NCI-H82 (cell line): ENCODE results near the gene FGF18.
"Not testable (repeated sequence)": the region's sequence is repeated elsewhere in the genome, so short reads cannot be mapped to it uniquely, and the experiment has no call there.

Source experiments
- DNase-seq: peaks from one replicate; lab custom pipeline; 2025; lab: John Stamatoyannopoulos, UW

FGF18 gene

GRCh38 chr5:171497494-171497893 lies 78.0 kb downstream of the FGF18 start:
- not testable (repeated sequence) for DNase-seq

GRCh38 chr5:171498166-171498565 lies 78.7 kb downstream of the FGF18 start:
- no peak for DNase-seq

- DNase-seq: no peak
Observed at GRCh38 chr5:171499611-171500010, 80.2 kb downstream of the FGF18 start.

GRCh38 chr5:171505473-171506043 lies 86.1 kb downstream of the FGF18 start:
- no peak for DNase-seq

GRCh38 chr5:171506951-171507350 lies 87.5 kb downstream of the FGF18 start:
- no peak for DNase-seq
